C4-2B (cell line): ENCODE data around the gene RASGRP1.

ENCODE experiments used
- H3K27ac ChIP-seq: fragments of 450-650 bp; 2 replicates; pipeline ENCODE4 v1.5.1; 2017
- CTCF ChIP-seq: fragments of 450-650 bp; conservative IDR thresholded peaks from 2 replicates; pipeline ENCODE4 v1.5.1; 2017; ENCODE audit warnings: mild to moderate bottlenecking
- ZFX ChIP-seq: fragments of 450-650 bp; IDR thresholded peaks from 2 replicates; pipeline ENCODE4 v1.6.1; 2017

RASGRP1 gene

GRCh38 chr15:38557921-38558320, 6.7 kb downstream of the RASGRP1 start:
- TF ChIP-seq CTCF, result no peak
- no peak for TF ChIP-seq ZFX
- H3K27ac ChIP-seq, result no peak overlapping the region

GRCh38 chr15:38555686-38556334, 8.8 kb downstream of the RASGRP1 start:
- no peak overlapping the region for H3K27ac ChIP-seq
- TF ChIP-seq CTCF (no peak), ZFX (no peak)

GRCh38 chr15:38554354-38554753, 10.3 kb downstream of the RASGRP1 start:
- TF ChIP-seq ZFX, result no peak
- TF ChIP-seq CTCF, result no peak
- no peak overlapping the region for H3K27ac ChIP-seq

- TF ChIP-seq ZFX (no peak), CTCF (no peak)
- H3K27ac ChIP-seq, result no peak overlapping the region
Observed at GRCh38 chr15:38553071-38553470, 11.5 kb downstream of the RASGRP1 start.

GRCh38 chr15:38551720-38552648, 12.6 kb downstream of the RASGRP1 start:
- no peak for TF ChIP-seq ZFX
- no peak for TF ChIP-seq CTCF
- H3K27ac ChIP-seq, result no peak overlapping the region

- no peak overlapping the region for H3K27ac ChIP-seq
- TF ChIP-seq CTCF (no peak), ZFX (no peak)
Observed at GRCh38 chr15:38549222-38549621, 15.4 kb downstream of the RASGRP1 start.
